ENCODE data around the gene CHRDL2. TPM values are rescaled to one million over a fixed set of nuclear protein-coding genes. Genes with fewer than 3 reads are reported as not detected.
A peak's percentile ranks its signal among the peaks of the same experiment; 100 is the strongest.

The CHRDL2 gene
- total and polyA plus RNA-seq, 2 donors (not counting 1 experiment from before 2014, with no cell fraction given), result 0.24 TPM; not detected in 1

DNA sequence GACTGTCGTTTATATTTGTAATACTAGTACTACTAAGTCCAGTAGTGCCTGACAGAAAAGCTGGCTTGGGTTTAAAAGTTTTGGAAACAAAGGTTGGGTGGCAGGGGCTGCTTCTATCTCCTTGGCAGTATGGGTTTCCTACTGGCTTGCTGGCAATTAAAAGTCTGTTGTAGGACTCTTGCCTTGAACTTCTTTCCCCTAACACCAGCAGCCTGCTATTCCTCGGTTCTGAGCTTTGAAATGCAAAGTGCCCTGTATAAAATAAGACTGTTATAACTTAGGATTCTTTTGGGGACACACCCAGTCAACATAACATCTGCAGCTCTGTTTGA is 18.7 kb upstream of the CHRDL2 start:
- WGBS (ENCODE audit: insufficient coverage), result 60% methylated on average over 1 of the region's 2 CpGs
- peak overlapping the region; percentile 93 for H3K4me3 Mint-ChIP-seq

More for the DNA sequence above, 18.7 kb upstream of the CHRDL2 start:
- H3K4me1 ChIP-seq (ENCODE audit: control insufficient read depth in 2 of 2, insufficient read depth in 2 of 2, low read length in 2 of 2), result peaks cover 19 to 30% of the 10 kb centered on the region in 2 donors
- peak overlapping the region; percentile 72 for H2AFZ ChIP-seq (ENCODE audit: insufficient read depth, low read depth, low read length, poor library complexity, severe bottlenecking)
- intact Hi-C loops (cut with micrococcal nuclease), result loop anchor here (5.0 kb wide), 2 partner anchors 578 to 1153 kb away; partner anchors contain the start of genes C2CD3, FAM168A and PPME1
- H3K79me2 ChIP-seq (ENCODE audit: control insufficient read depth, insufficient read depth, low read length), result peaks cover 85% of the 10 kb centered on the region
- H3K36me3 ChIP-seq (replicated peaks in 1 of 2; ENCODE audit: control extremely low read depth in 1 of 2, control insufficient read depth in 1 of 2, extremely low read depth in 1 of 2, insufficient read depth in 2 of 2, low read length in 1 of 2), result no peaks in the 10 kb centered on the region
- no peaks in the 10 kb centered on the region for H3K27me3 ChIP-seq (replicated peaks in 1 of 4; ENCODE audit: control extremely low read depth in 1 of 4, control insufficient read depth in 3 of 4, insufficient read depth in 4 of 4, low read length in 3 of 4)
- TF ChIP-seq EZH2 (IDR thresholded peaks at IDR 0.05; ENCODE audit: borderline replicate concordance, insufficient read depth, low read depth, low read length, poor library complexity, severe bottlenecking), result no peak
- TF ChIP-seq, protein P1, sequence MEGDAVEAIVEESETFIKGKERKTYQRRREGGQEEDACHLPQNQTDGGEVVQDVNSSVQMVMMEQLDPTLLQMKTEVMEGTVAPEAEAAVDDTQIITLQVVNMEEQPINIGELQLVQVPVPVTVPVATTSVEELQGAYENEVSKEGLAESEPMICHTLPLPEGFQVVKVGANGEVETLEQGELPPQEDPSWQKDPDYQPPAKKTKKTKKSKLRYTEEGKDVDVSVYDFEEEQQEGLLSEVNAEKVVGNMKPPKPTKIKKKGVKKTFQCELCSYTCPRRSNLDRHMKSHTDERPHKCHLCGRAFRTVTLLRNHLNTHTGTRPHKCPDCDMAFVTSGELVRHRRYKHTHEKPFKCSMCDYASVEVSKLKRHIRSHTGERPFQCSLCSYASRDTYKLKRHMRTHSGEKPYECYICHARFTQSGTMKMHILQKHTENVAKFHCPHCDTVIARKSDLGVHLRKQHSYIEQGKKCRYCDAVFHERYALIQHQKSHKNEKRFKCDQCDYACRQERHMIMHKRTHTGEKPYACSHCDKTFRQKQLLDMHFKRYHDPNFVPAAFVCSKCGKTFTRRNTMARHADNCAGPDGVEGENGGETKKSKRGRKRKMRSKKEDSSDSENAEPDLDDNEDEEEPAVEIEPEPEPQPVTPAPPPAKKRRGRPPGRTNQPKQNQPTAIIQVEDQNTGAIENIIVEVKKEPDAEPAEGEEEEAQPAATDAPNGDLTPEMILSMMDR (IDR thresholded peaks at IDR 0.05), result no peak
- ATAC-seq (ENCODE audit: low read depth) (no peak), DNase-seq (peak; percentile 12)
- peaks cover 6% of the 10 kb centered on the region for H4K20me1 ChIP-seq (ENCODE audit: control insufficient read depth, insufficient read depth, low read length, poor library complexity, severe bottlenecking)
- ChIA-PET CTCF (interaction anchor here (1.2 to 1.5 kb wide), 2 partner anchors 10 to 32 kb away, joined by 3 to 8 read pairs; no protein-coding TSS in a partner anchor), POLR2A (interaction anchor here (0.7 kb wide), 1 partner anchor 23 kb away, joined by 7 read pairs; no protein-coding TSS in a partner anchor)
- no peaks in the 10 kb centered on the region for H3K9me3 ChIP-seq (ENCODE audit: control extremely low read depth in 1 of 3, control insufficient read depth in 2 of 3, insufficient read depth in 1 of 3, low read length in 2 of 3)
- no peak overlapping the region for H3K27ac ChIP-seq (ENCODE audit: low read length in 2 of 2)
- Mint-ChIP-seq H3K27ac (peak overlapping the region; percentile 87), H3K9me3 (ENCODE audit: insufficient read depth) (no peaks in the 10 kb centered on the region), H3K27me3 (no peaks in the 10 kb centered on the region), H3K4me1 (peaks cover 45% of the 10 kb centered on the region)
- peak overlapping the region; percentile 81 for H3K9ac ChIP-seq (ENCODE audit: low read length)
- peak overlapping the region; percentile 94 for H3K4me2 ChIP-seq (replicated peaks; ENCODE audit: low read depth, low read length, poor library complexity, severe bottlenecking)
- peak overlapping the region; percentile 47 to 81 (median 73) for H3K4me3 ChIP-seq (ENCODE audit: control extremely low read depth in 1 of 5, extremely low read depth in 1 of 5, insufficient read depth in 1 of 5, low read depth in 2 of 5, low read length in 4 of 5)
